OCI-LY7 (cell line): ENCODE data around the gene RNF130. TPM values are rescaled to one million over a fixed set of nuclear protein-coding genes. Genes with fewer than 3 reads are reported as not detected.

Experiments used
- BruUV-seq: library from RNA; stranded (reverse); fragments of 400-500 nt; replicated peaks from 2 replicates; lab custom pipeline; 2021; lab: Mats Ljungman, UMichigan
- CTCF ChIA-PET: fragments of 300-600 bp; sonication (Branson Sonifier 250); formaldehyde crosslinking; loops from one replicate; lab custom pipeline; 2022; ENCODE audit warnings: antibody characterized with exemption; ENCODE audit not compliant: unreplicated experiment; lab: Charles Lee
- POLR2A ChIA-PET: fragments of 300-600 bp; sonication (Branson Sonifier 250); formaldehyde crosslinking; loops from one replicate; lab custom pipeline; 2022; ENCODE audit warnings: antibody characterized with exemption; lab: Charles Lee
- DNase-seq: peaks from one replicate; pipeline ENCODE4 v3.0.0-alpha.2; 2015; ENCODE audit warnings: low spot score
- H2AFZ ChIP-seq: fragments of 200-600 bp; sonication (generic), shearing (Covaris generic); 2 replicates; pipeline ENCODE4 v1.6.1; 2014; ENCODE audit warnings: mild to moderate bottlenecking, antibody characterized with exemption, low read length, moderate library complexity
- H3K27ac ChIP-seq: fragments of 200-600 bp; sonication (generic); 2 replicates; pipeline ENCODE4 v1.5.1; 2014; ENCODE audit warnings: mixed run types, low read depth, mild to moderate bottlenecking, moderate library complexity, low read length, inconsistent platforms; ENCODE audit not compliant: poor library complexity, severe bottlenecking
- H3K36me3 ChIP-seq: fragments of 200-600 bp; sonication (generic); 2 replicates; pipeline ENCODE4 v1.6.1; 2014; ENCODE audit warnings: mild to moderate bottlenecking, antibody characterized with exemption, low read length, moderate library complexity, mixed read lengths; ENCODE audit not compliant: insufficient read depth
- H3K4me1 ChIP-seq: fragments of 200-600 bp; sonication (generic); 2 replicates; pipeline ENCODE4 v1.5.1; 2014; ENCODE audit warnings: mild to moderate bottlenecking, low read length; ENCODE audit not compliant: insufficient read depth, poor library complexity, severe bottlenecking
- H3K4me2 ChIP-seq: fragments of 200-600 bp; sonication (generic); 2 replicates; pipeline ENCODE4 v1.6.1; 2014; ENCODE audit warnings: mild to moderate bottlenecking, low read length
- H3K4me3 ChIP-seq: fragments of 200-600 bp; sonication (generic); 2 replicates; pipeline ENCODE4 v1.5.1; 2014; ENCODE audit warnings: mild to moderate bottlenecking, low read depth, low read length; ENCODE audit not compliant: poor library complexity, severe bottlenecking
- H3K79me2 ChIP-seq: fragments of 200-600 bp; sonication (generic); 2 replicates; pipeline ENCODE4 v1.6.1; 2016; ENCODE audit warnings: low read depth, mild to moderate bottlenecking, low read length, moderate library complexity, mixed read lengths; ENCODE audit not compliant: insufficient read depth
- H3K9me2 ChIP-seq: fragments of 200-600 bp; sonication (generic); 2 replicates; pipeline ENCODE4 v1.6.1; 2016; ENCODE audit warnings: mild to moderate bottlenecking, low read length, mixed read lengths; ENCODE audit not compliant: insufficient read depth
- H3K9me3 ChIP-seq: fragments of 200-600 bp; sonication (generic); 2 replicates; pipeline ENCODE4 v1.6.1; 2014; ENCODE audit warnings: mild to moderate bottlenecking, mixed run types, low read length, mixed read lengths
- H4K20me1 ChIP-seq: fragments of 200-600 bp; sonication (generic); 2 replicates; pipeline ENCODE4 v1.6.1; 2014; ENCODE audit warnings: mild to moderate bottlenecking, antibody characterized with exemption, low read length, moderate library complexity, mixed read lengths; ENCODE audit not compliant: insufficient read depth
- CTCF ChIP-seq: fragments of 200-600 bp; sonication (generic); conservative IDR thresholded peaks from 2 replicates; pipeline ENCODE4 v1.5.1; 2014; ENCODE audit warnings: mild to moderate bottlenecking, antibody characterized with exemption, low read length, moderate library complexity, mixed read lengths
- EZH2phosphoT487 ChIP-seq: fragments of 200-600 bp; sonication (generic); IDR thresholded peaks from 2 replicates; pipeline ENCODE4 v1.6.1; 2018; ENCODE audit warnings: low read depth, borderline replicate concordance, mild to moderate bottlenecking, mixed run types, antibody characterized with exemption, low read length, moderate library complexity, mixed read lengths
- intact Hi-C: fragments of 100-400 bp; cut with micrococcal nuclease; formaldehyde crosslinking; loops from one replicate; pipeline ENCODE4 v1.10.0; 2022; ENCODE audit not compliant: unreplicated experiment
- total RNA-seq, 2 experiments: library from RNA; depleted of rRNA in 1 of 2; stranded (reverse); fragments of >200 nt in 1 of 2; shearing (Covaris generic) in 1 of 2; gene quantifications; 2 replicates each; pipeline ENCODE4 v1.2.3, GENCODE V29; 2014 to 2022

The RNF130 gene
- total RNA-seq, 2 experiments from 2014 or later = 0.16 TPM; not detected in 1

GRCh38 chr5:180072256-180072548, 643 bp upstream of the RNF130 start:
- no peak for DNase-seq
- no peaks in the 10 kb centered on the region for H3K4me1 ChIP-seq
- H4K20me1 ChIP-seq = no peaks in the 10 kb centered on the region
- no peaks in the 10 kb centered on the region for H3K79me2 ChIP-seq
- H3K36me3 ChIP-seq = no peaks in the 10 kb centered on the region
- H3K4me2 ChIP-seq = peak overlapping the region; percentile 52; the same call in 1 of the 2 replicates
- ChIA-PET CTCF (no interaction called here), POLR2A (no interaction called here)
- BruUV-seq = no TSS peak
- H3K9me3 ChIP-seq = no peaks in the 10 kb centered on the region
- H3K9me2 ChIP-seq = no peaks in the 10 kb centered on the region
- no peak for TF ChIP-seq CTCF
- TF ChIP-seq EZH2phosphoT487 = no peak
- H3K4me3 ChIP-seq = peak overlapping the region; percentile 63
- intact Hi-C loops = no loop called here
- H2AFZ ChIP-seq = no peak overlapping the region; the same call in 1 of the 2 replicates
- H3K27ac ChIP-seq = no peak overlapping the region

- POLR2A ChIA-PET = interaction anchor here (0.7 kb wide), 1 partner anchor 24 kb away, joined by 3 read pairs; no protein-coding TSS in a partner anchor
- H3K36me3 ChIP-seq = no peaks in the 10 kb centered on the region
- H3K9me2 ChIP-seq = no peaks in the 10 kb centered on the region
- H3K4me2 ChIP-seq = peak overlapping the region; percentile 23; the same call in 1 of the 2 replicates
- H3K27ac ChIP-seq = no peak overlapping the region
- TF ChIP-seq CTCF = no peak
- no peak for TF ChIP-seq EZH2phosphoT487
- peak overlapping the region; percentile 63 for H3K4me3 ChIP-seq
- CTCF ChIA-PET = no interaction called here
- H3K79me2 ChIP-seq = no peaks in the 10 kb centered on the region
- H3K9me3 ChIP-seq = no peaks in the 10 kb centered on the region
- no peak overlapping the region for H2AFZ ChIP-seq
- intact Hi-C loops = no loop called here
- no peak for DNase-seq
- no peaks in the 10 kb centered on the region for H4K20me1 ChIP-seq
- H3K4me1 ChIP-seq = no peaks in the 10 kb centered on the region
- BruUV-seq = no TSS peak
These were observed 616 bp downstream of the RNF130 start for GRCh38 chr5:180070756-180071530.

- no peaks in the 10 kb centered on the region for H4K20me1 ChIP-seq
- ChIA-PET CTCF (no interaction called here), POLR2A (interaction anchor here (0.6 kb wide), 1 partner anchor 1748 kb away, joined by 3 read pairs; no protein-coding TSS in a partner anchor)
- BruUV-seq = no TSS peak
- no peaks in the 10 kb centered on the region for H3K9me3 ChIP-seq
- intact Hi-C loops = no loop called here
- H3K4me1 ChIP-seq = no peaks in the 10 kb centered on the region
- no peak overlapping the region for H3K27ac ChIP-seq
- H2AFZ ChIP-seq = no peak overlapping the region
- no peak for DNase-seq
- H3K79me2 ChIP-seq = no peaks in the 10 kb centered on the region
- H3K4me2 ChIP-seq = no peak overlapping the region
- H3K36me3 ChIP-seq = no peaks in the 10 kb centered on the region
- no peaks in the 10 kb centered on the region for H3K9me2 ChIP-seq
- H3K4me3 ChIP-seq = no peak overlapping the region
- TF ChIP-seq EZH2phosphoT487 (no peak), CTCF (no peak)
These were observed 1.8 kb downstream of the RNF130 start for GRCh38 chr5:180069589-180070247.
